ENCODE measurements around the gene USP49. TPM values are rescaled to one million over a fixed set of nuclear protein-coding genes. Genes with fewer than 3 reads are reported as not detected.
A peak's percentile ranks its signal among the peaks of the same experiment; 100 is the strongest.

The USP49 gene
- total and polyA plus RNA-seq, 2 of the 13 experiments (the other 11 are each of a cell fraction or from before 2014, with no cell fraction given): 2.9 to 4.3 TPM

- 0 out of 2 replicates have a peak, but pooled peaks have one; percentile 29 for TF ChIP-seq DZIP1 (CRISPR knock-in tag; IDR thresholded peaks at IDR 0.05)
Observed at GRCh38 chr6:41942067-41942851, 47.1 kb upstream of the USP49 start (continued).

GRCh38 chr6:41941280-41942066 is 46.3 kb upstream of the USP49 start, which contains the start of gene CCND3:
Gene CCND3 (minus strand): TSS chr6:41941808. CDS start chr6:41941649, 159 bp downstream.
- 0% methylated on average over 26 of the region's 87 CpGs for WGBS (ENCODE audit: low lambda C conversion rate)
- H3K79me2 ChIP-seq (ENCODE audit: insufficient read depth, low read length): no peaks in the 10 kb centered on the region
- intact Hi-C loops (cut with micrococcal nuclease; ENCODE audit: unreplicated experiment) (loop anchor here (1.0 to 2.0 kb wide), 3 partner anchors 20 to 103 kb away; partner anchors contain the start of genes BYSL and MED20), in situ Hi-C loops (cut with HindIII; ENCODE audit: extremely low pct_ligation_motif_present, low pct_unique_long_range_greater_than_20kb) (no loop called here)
- ChIA-PET POLR2A (interaction anchor here (1.0 to 1.7 kb wide), 4 partner anchors 8 to 154 kb away, joined by 3 to 5 read pairs (median 4); partner anchors contain the start of genes TAF8, TOMM6 and USP49), CTCF (ENCODE audit: low intra/inter-chr PET ratio, low total read pairs) (interaction anchor here (1.6 kb wide), 1 partner anchor 103 kb away, joined by 5 read pairs; no protein-coding TSS in a partner anchor)
- peaks cover 31% of the 10 kb centered on the region for H3K4me1 ChIP-seq (ENCODE audit: insufficient read depth, low read length)
- peak; percentile 86 for ATAC-seq
- H3K27ac ChIP-seq (ENCODE audit: extremely low read length, insufficient read depth, low read length): no peak within 1 kb of the TSS
- H2AFZ ChIP-seq (ENCODE audit: low read length): peak within 1 kb of the TSS; percentile 52
- H3K27me3 ChIP-seq (ENCODE audit: control insufficient read depth in 1 of 2, insufficient read depth in 2 of 2, low read length in 2 of 2): no peaks in the 10 kb centered on the region
- peak within 1 kb of the TSS; percentile 98 for H3K4me2 ChIP-seq (ENCODE audit: low read depth, low read length)
- H3K9ac ChIP-seq (ENCODE audit: insufficient read depth, low read depth, low read length): peak within 1 kb of the TSS; percentile 53
- peak; percentile 85 for DNase-seq (ENCODE audit: low spot score)
- H4K20me1 ChIP-seq (ENCODE audit: insufficient read depth, low read length): no peaks in the 10 kb centered on the region
- no TSS peak for BruUV-seq (replicated peaks)
- H3K4me3 ChIP-seq (replicated peaks in 1 of 3; ENCODE audit: insufficient read depth in 1 of 3, low read depth in 2 of 3, low read length in 3 of 3): peak within 1 kb of the TSS; percentile 74 to 91 (median 75)
- H3K9me3 ChIP-seq (ENCODE audit: low read length): no peaks in the 10 kb centered on the region
- FAIRE-seq: peak; percentile 56
- no peaks in the 10 kb centered on the region; a peak in 1 of 5 replicates for H3K36me3 ChIP-seq (replicated peaks in 1 of 2; ENCODE audit: control insufficient read depth in 1 of 2, insufficient read depth in 2 of 2, low read length in 2 of 2)
- TF ChIP-seq TBL1XR1 (IDR thresholded peaks at IDR 0.05; ENCODE audit: borderline replicate concordance, low read length, partially characterized antibody) (no peak), SPEN (CRISPR knock-in tag; IDR thresholded peaks at IDR 0.05; ENCODE audit: low read depth) (peak; percentile 69), ZNF570 (CRISPR knock-in tag; IDR thresholded peaks at IDR 0.05; ENCODE audit: borderline replicate concordance) (no peak), SIN3B (IDR thresholded peaks at IDR 0.05; ENCODE audit: low read length) (no peak), DMAP1 (CRISPR knock-in tag; IDR thresholded peaks at IDR 0.05) (peak; percentile 63; the same call in 1 of the 2 replicates), HMGA1 (CRISPR knock-in tag; conservative IDR thresholded peaks at IDR 0.05) (no peak), TAF15 (IDR thresholded peaks at IDR 0.05; ENCODE audit: low read depth, low read length, poor library complexity, severe bottlenecking) (no peak), ZMYM3 (CRISPR knock-in tag; IDR thresholded peaks at IDR 0.05) (no peak), ZBTB1 (CRISPR knock-in tag; IDR thresholded peaks at IDR 0.05; ENCODE audit: borderline replicate concordance) (no peak), NR2F1 (CRISPR knock-in tag; IDR thresholded peaks at IDR 0.05) (no peak), RNF2 (conservative IDR thresholded peaks at IDR 0.05; ENCODE audit: low read depth) (peak; percentile 84), SATB2 (CRISPR knock-in tag; IDR thresholded peaks at IDR 0.05) (no peak), ZNF510 (CRISPR knock-in tag; IDR thresholded peaks at IDR 0.05; ENCODE audit: low read depth) (peak; percentile 33; the same call in 1 of the 2 replicates), ZUFSP (CRISPR knock-in tag; IDR thresholded peaks at IDR 0.05; ENCODE audit: borderline replicate concordance) (no peak), AKAP8 (CRISPR knock-in tag; IDR thresholded peaks at IDR 0.05) (peak; percentile 20; the same call in 1 of the 2 replicates)
